Pons (tissue), 1 donor: ENCODE results near the gene CIAO1.
"Not testable (repeated sequence)": the region's sequence is repeated elsewhere in the genome, so short reads cannot be mapped to it uniquely, and the experiment has no call there.

Source experiments
- DNase-seq: peaks from one replicate; pipeline ENCODE4 v3.0.0-alpha.2; 2016; ENCODE audit warnings: low spot score

The CIAO1 gene

DNA sequence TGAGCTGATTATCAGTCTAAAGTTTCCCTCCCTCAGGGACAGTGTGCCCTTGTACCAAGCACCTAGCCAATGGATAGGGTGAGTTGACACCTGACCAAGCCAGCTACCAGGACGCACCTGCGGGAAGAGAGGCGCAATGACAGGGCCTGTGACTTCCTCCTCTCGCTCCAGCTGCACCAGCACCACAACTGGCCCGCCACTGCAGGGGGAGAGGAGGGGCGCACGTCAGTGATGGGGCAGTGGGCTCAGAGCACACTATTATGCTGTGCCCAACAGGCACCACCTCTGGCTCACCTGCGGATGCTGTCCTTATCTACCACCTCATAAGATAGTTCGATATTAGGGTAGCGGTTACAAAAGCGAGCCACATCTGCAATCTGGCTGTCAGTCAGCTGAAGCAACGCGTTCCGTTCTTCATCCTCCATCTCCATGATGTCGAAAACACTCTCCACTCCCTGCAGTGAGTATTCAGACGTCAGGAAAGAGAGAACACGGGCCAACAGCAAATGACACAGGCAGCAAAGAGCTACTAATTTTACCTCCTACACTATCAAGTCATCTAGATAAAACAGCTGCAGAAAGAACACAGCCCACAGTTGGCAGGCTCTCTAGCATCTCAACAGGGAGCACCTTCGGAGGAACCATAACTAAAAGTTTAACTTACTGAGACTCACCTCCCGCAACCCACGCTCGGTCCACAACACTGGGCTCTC lies 10.9 kb downstream of the CIAO1 start:
- no peak for DNase-seq

DNA sequence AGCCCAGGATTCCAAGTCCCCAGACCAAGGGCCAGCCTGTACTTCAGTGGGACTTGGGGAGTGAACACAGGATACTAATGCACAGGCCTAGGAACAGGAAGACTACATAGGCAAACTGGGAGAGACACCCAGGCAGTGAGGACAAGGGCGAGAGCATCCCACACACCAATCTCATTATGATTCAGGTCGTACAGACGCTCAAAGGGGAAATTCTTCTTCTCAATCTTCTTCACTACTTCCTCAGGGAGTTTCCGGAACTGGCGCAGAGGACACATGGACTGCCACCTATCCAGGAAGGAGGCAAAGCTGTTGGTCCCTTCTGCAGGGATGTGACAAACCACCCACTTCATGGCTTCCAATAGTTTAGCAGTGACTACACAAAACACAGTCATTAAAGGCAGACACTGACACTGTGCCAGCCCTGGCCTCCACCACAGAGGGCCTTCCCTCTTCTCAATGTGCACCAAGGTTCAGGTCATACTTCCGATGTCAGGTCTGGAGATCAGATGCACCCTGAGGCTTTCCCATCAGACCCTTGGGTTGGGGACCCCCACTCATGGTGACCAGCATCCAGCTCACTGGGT lies 21.3 kb downstream of the CIAO1 start:
- no peak for DNase-seq

DNA sequence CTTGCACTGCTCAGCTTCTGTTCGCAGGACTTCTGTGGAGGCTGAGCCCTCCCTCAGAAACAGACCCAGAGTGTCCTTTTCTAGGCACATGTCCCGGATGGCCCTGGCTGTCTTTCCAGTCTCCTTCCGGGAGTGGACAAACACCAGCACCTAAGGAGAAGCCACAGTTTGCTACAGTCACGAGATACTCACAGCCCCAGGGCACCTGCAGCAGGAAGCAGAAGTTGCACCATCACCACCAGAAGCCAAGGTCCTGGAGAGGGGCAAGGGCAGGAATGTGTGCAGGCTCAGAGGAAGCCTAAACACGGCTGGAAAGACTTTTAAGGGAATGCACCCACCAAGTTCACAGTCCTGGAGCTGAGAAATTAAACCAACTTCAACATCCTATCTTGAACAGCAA lies 25.7 kb downstream of the CIAO1 start:
- no peak for DNase-seq

DNA sequence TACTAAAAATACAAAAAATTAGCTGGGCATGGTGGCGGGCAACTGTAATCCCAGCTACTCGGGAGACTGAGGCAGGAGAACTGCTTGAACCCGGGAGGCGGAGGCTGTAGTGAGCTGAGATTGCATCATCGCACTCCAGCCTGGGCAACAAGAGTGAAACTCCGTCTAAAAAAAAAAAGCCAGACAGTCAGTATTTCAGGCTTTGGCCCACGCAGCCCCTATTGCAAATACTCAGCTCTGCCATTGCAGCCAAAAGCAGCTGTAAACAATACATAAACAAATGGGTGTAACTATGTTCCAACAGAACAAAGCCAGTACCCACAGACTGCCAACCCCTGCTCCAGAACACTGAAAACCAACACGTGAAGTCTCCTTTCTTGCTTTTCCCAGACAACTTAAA lies 28.2 kb downstream of the CIAO1 start:
- DNase-seq = not testable (repeated sequence)

DNA sequence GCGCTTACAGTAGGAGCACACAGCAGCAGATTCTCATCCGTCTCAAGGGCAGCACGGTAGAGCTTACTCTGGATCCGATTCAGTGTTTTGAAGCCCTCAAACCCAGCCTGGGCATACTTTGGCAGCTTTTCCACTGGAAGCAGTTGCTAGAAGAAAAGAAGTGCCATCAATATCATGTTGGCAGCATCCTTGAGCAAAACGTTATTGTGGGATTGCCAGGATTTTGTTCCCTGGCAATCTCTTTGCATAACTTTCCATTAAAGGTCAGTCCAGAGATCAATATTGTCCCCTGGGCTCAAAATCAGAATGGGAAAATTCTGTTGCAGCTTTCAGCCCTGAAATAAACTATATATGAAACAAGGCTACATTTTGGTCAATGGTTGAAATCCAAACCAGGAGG lies 30.9 kb downstream of the CIAO1 start:
- no peak for DNase-seq

DNA sequence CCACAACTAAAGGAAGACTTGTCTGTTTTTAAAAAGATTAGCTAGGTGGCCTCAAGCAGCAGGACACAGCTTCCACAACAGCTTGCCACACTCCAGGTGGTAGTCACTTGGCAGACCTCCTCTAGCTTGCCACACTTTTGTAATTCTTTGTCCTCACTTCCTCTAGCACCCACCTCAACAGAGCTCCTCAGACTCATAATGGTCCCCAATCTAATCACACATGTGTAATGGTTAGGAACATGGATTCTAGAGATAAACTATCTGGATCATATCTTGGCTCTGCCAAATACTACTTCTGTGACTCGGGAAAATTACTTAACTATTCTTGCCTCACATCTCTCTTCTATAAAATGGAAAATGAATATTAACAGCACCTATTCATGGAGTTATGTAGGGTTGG lies 35.8 kb downstream of the CIAO1 start:
- no peak for DNase-seq

DNA sequence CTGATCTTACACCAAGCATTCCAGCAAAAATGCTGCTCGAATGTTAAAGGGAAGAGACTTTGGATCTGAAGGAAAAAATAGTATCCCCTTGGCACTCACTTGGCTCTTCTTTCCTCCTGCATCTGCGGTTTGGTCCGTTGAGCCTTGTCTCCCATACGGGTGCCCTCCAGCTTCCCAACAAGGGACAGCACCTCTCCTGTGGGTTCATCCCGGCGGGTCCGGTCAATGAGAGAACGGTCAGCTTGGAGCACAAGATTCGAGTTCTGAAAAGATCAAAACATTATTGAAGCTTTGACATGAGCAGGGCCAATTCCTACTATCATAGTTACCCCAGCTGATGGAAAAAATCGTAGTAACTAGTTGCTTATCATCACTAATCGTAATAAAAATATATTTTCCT lies 38.6 kb downstream of the CIAO1 start:
- DNase-seq = no peak

DNA sequence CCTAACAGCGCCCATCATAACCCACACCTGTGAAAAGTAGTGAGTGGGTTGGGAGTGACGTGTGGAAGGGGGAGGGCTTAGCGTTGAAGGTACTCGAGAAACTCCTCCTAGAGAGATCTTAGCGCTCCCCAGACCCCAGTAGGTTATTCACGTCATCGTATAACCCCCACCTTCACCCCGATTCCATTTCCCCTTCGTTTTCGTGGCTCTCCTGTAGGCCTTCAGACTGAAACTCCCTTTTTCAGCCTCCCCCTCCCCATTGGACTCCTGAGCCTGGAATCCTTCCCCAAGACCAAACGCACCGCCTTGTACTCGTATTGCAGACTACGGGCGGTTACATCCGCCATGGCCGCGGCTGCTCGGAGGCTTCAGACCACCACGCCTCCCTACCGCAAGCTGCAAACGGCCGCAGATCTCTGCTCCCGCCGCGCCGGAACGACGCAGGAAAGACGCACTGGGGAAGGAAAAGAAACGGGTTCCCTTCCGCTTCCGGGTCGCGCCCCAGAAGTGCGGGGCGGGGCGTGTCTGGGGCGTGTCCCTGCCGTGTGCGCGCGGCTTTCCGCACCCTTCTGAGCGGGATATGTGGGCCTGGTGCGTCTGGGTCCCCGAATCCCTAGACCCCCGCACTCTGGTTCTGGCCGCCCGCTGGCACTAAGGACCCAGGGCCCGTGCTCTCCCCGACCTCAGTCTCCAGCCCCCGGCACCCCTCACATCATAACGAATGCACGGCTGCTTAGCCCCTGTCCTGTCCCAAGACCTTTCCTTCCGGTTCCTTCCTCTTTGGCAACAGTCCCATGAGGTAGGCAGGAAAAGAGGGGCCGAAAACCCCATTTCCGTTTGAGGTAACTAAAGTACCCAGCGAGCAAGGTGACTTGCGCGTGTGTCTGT lies 39.3 kb downstream of the CIAO1 start, which contains the start of gene SNRNP200:
SNRNP200 (minus strand) TSS at position 456 of the 888 bp plus-strand sequence; CDS start at position 347, 109 bp downstream.
- peak; percentile 80 for DNase-seq

DNA sequence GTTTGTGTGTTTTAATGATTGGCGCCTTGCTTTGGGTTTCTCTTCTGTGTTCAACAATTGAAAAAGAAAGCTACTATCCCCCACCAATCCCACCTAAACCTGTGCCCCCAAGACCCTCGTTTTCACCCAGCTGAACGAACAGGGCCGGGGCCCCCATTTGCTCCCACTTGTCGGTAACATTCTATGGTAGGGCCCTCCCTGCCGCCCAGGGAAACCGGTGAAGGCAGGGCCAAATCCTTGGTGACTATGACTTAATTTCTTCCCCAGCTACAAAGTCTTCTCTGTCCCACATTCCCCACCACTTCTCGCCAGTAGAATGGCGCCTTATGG lies 39.9 kb downstream of the CIAO1 start:
- DNase-seq = no peak

DNA sequence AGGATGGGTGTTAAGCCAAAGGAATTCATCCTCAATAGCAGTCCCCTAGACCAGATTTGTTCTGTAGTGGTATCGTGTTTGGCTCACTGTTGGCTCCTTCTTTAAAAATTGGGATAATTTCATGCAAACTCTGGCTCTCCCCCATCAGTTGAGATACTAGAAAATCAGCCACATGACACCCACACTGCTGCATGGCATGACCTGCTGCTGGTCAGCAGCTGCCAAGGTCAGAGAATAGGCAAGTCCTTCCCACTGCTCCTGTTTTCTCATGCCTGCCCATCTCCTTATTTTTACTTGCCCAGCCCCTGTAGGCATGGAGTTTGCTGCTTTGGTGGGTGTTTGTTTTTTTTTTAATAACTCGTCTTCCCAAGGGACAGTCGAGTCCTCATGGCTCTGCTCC lies 40.3 kb downstream of the CIAO1 start:
- DNase-seq = no peak

DNA sequence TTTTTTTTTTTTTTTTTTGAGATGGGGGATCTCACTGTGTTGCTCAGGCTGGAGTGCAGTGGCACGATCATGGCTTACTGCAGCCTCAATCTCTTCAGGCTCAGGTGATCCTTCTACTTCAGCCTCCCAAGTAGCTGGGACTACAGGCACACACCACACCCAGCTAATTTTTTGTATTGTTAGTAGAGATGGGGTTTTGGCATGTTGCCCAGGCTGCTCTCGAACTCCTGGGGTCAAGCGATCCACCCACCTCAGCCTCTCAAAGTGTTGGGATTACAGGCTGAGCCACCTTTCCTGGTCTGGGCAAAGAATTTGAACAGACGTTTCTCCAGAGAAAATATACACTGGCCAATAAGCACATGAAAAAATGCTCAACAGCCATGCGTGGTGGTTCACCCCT lies 42.2 kb downstream of the CIAO1 start:
- DNase-seq = no peak

DNA sequence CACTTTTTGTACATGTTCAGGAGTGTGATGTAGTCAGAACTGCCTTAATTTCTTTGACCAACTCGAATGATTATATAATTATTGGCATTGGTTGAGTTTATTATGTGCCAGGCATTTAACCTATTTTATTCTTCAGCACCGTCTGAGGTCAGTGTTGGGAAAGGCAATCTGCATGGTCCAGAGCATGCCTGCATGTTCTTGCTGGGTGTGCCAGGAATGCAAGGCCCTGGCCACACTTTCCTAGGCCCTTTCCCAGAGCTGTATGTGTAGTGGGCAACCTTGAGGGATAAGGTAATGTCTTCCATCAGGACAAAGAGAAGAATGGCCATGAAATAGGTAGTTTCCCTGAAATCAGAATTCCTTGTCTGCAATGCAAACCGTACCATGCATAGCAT lies 49.0 kb downstream of the CIAO1 start:
- no peak for DNase-seq

DNA sequence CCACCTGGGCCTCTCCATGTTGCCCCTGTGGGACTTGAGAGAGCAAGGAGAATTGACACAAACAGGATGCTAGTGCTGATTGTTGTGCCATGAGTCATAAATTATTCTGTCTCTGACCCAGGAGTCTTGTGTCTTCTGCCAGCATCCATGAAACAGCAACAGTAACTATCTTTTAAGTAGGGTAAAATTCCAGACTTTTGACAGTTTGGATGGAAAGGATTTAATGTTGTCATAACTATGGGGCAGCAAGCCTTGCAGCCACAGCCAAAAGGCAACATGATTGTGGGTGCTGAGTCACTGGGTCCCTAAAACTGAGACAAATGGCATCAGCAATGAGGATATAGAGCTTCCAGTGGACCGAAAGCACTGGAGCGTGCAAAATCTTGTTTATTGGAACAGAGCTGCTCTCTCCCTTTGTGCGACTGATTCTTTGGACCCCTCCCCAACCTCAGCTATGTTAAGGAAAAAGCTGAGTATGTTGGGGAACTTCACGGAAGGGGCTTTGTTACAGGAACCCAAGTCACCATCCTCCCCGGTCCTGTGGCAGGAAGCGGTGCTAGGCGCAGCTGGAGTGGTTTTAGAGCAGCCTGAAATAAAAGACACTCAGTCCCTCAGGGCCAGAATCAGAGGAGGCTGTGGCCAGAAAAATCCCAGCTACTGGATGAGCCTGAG lies 49.5 kb downstream of the CIAO1 start:
- no peak for DNase-seq

DNA sequence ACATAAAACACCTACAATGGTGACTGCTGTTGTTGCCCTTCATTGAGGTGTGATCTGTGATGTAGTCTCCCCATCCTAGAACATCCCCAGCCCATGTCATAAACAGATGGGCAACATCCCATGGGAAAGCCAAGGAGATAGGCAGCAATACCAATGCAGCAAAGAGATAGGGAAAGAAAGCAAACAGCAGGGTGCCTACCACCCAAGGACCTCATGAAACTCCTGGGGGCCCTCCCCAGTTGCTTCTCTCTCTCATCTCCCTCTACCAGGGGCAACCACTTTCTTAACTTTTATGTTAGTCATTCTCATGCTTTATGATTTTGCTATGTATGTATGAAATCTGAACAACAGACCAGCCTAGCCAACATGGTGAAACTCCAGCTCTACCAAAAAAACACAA lies 51.0 kb downstream of the CIAO1 start:
- DNase-seq = no peak

DNA sequence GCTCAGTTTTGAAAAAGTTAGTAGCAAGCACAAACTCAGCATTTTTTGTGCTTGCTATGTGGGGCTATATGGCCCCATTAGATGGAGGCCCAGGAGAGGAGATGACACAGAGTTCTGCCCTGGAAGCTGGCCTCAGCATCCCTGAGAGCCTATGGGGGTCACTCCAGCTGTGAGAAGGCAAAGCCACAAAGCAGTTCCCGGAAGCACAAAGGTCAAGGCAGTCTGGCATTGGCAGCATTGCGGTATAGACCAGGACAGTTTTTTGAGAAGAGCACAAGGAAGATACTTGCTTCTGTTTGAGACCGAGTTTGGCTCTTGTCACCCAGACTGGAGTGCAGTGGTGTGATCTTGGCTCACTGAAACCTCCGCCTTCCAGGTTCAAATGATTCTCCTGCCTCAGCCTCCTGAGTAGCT lies 51.6 kb downstream of the CIAO1 start:
- no peak for DNase-seq

DNA sequence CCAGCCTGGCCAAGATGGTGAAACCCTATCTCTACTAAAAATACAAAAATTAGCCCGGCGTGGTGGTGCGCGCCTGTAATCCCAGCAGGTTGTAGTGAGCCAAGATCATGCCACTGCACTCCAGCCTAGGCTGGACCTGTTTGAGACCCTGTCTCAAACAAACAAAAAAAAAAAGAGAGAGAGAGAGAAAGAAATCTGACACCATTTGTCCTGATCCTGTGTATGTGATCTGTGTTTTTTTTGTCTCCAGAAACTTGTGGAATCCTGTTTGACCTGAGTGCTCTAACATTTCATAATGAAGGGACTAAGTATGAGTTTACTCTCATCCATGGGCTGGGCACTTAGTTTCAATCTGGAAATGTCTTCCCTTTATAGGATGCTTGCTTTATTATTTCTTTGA lies 52.7 kb downstream of the CIAO1 start:
- no peak for DNase-seq

DNA sequence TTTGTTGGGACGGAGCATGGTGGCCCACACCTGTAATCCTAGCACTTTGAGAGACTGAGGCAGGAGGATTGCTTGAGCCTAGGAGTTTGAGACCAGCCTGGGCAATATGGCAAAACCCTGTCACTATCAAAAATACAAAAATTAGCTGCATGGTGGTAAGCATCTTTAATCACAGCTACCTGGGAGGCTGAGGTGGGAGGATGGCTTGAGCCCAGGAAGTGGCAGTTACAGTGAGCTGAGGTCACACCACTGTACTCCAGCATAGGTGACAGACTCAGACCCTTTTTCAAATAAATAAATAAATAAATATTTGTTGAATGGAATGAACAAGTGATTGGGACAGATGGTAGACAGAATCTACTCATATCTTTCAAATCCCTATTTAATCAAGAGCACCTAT lies 53.4 kb downstream of the CIAO1 start:
- DNase-seq = no peak

DNA sequence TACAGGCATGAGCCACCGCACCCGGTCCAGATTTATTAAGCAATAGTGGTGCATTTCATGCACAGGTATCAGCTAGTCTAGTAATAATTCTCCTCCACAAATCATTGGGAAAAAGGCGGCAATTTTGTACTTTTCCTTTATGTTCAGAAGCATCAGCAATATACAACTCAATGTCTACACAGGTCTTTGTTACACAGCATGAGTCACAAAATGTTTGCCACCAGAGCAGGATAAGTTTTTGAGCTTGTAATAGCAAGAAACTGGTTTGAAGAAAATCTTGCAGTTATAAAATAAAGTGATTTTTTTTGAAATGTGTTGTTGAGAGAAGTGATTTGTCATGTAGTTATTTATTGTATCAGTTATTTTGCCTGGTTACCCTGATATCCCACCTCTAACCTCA lies 54.3 kb downstream of the CIAO1 start:
- no peak for DNase-seq

DNA sequence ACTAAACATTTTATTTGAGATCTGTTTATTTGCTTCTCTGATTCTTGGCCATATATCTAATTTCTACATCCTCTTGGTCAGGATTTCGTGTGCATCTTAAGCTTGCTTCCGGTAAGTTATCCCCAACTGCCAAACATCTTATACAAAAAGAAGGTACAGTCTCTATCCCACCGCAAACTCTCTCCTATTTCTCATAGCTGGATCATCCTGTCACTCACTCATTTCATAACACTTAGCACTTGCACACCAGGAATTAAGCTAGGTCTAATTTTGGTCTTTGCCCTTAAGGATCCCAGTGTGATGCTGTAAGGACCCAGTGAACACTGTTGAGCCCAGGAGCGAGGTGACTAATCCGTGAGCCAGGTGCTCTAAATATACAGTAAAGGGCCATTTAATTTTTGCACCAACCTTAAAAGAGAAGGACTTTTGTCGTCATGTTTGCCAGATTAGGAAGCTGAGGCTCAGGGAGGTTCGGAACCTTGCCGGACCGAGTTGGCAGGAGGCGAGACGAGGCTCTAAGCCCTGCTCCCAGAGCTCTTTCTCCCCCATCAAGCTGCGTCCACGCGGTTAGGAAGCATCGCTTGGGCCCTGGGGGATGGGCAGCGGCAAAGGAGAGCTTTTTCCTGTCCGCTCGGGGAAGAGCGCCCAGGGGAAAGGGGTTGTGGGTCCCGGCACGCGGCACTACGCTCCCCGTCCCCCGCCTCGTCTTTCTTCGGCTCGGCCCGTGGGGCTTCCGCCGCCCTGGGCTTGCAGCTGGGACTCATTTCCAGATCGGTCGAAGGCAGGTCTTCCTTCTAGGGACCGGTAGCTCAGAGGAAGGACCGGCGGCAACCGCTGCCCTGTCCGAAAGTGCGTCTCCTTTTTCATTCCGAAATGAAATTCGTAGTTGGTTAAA lies 55.0 kb downstream of the CIAO1 start:
- DNase-seq = no peak
